Suprapubic skin (tissue), 4 donors: ENCODE measurements around the gene TRIAP1. TPM values are rescaled to one million over a fixed set of nuclear protein-coding genes. Genes with fewer than 3 reads are reported as not detected.

ENCODE experiments used
- DNase-seq, 2 donors: peaks; one replicate each; pipeline ENCODE4 v3.0.0-alpha.2; 2019; ENCODE audit warnings: low spot score in 2 of 2
- H3K27ac ChIP-seq: fragments of 200-600 bp; sonication (generic); one replicate; pipeline ENCODE4 v1.5.1; 2019
- H3K27me3 ChIP-seq: fragments of 200-600 bp; sonication (generic); one replicate; pipeline ENCODE4 v1.5.1; 2019
- H3K36me3 ChIP-seq: fragments of 200-600 bp; sonication (generic); one replicate; pipeline ENCODE4 v1.5.1; 2019
- H3K4me1 ChIP-seq: fragments of 200-600 bp; sonication (generic); one replicate; pipeline ENCODE4 v1.5.1; 2019
- H3K4me3 ChIP-seq: fragments of 200-600 bp; sonication (generic); one replicate; pipeline ENCODE4 v1.5.1; 2019; ENCODE audit warnings: mild to moderate bottlenecking
- H3K9me3 ChIP-seq: fragments of 200-600 bp; sonication (generic); one replicate; pipeline ENCODE4 v1.5.1; 2019
- CTCF ChIP-seq, 2 donors: fragments of 200-600 bp in 1 of 2; fragments of 450-650 bp in 1 of 2; sonication (generic) in 1 of 2; IDR thresholded peaks; one replicate each; pipeline ENCODE4 v1.5.1; 2016 to 2019; ENCODE audit warnings: antibody characterized with exemption in 2 of 2, mild to moderate bottlenecking in 1 of 2, moderate library complexity in 1 of 2
- EP300 ChIP-seq: sonication (generic); formaldehyde crosslinking; IDR thresholded peaks from one replicate; pipeline ENCODE4 v1.6.1; 2017; ENCODE audit warnings: antibody characterized with exemption
- POLR2A ChIP-seq, 2 donors: fragments of 450-650 bp; IDR thresholded peaks; one replicate each; pipeline ENCODE4 v1.6.1; 2017; ENCODE audit warnings: antibody characterized with exemption in 2 of 2, mild to moderate bottlenecking in 2 of 2, moderate library complexity in 2 of 2
- POLR2AphosphoS5 ChIP-seq, 3 donors: sonication (generic); formaldehyde crosslinking; IDR thresholded peaks; one replicate each; pipeline ENCODE4 v1.6.1; 2017; ENCODE audit warnings: antibody characterized with exemption in 3 of 3
- WGBS: methylation state at CpG from one replicate; pipeline ENCODE4 v1.1.5; 2018; 5-methylcytosine and 5-hydroxymethylcytosine counted together
- total RNA-seq, 4 donors: library from RNA; depleted of rRNA; stranded (reverse); fragments of >200 nt; gene quantifications; one replicate each; pipeline ENCODE4 v1.1.0, GENCODE V29; 2016

Gene TRIAP1
- total RNA-seq, 4 donors from 2014 or later: 9.7 to 22.9 (median 17.4) TPM

GRCh38 chr12:120425797-120426196 is 20.4 kb downstream of the TRIAP1 start:
- H3K4me3 ChIP-seq: no peak overlapping the region

GRCh38 chr12:120422892-120423456 is 23.2 kb downstream of the TRIAP1 start:
- no peak overlapping the region for H3K27ac ChIP-seq
- no peak overlapping the region for H3K4me3 ChIP-seq
- no peaks in the 10 kb centered on the region for H3K36me3 ChIP-seq
- WGBS: 67% methylated on average over 7 of the region's 7 CpGs
- no peaks in the 10 kb centered on the region for H3K4me1 ChIP-seq
- DNase-seq: no peak
- no peaks in the 10 kb centered on the region for H3K9me3 ChIP-seq
- TF ChIP-seq POLR2AphosphoS5 (IDR thresholded peaks at IDR 0.05): no peak
- no peak for TF ChIP-seq POLR2A (IDR thresholded peaks at IDR 0.05)
- TF ChIP-seq CTCF (IDR thresholded peaks at IDR 0.05): no peak
- TF ChIP-seq EP300: no peak
- H3K27me3 ChIP-seq: peaks cover 3% of the 10 kb centered on the region

More at GRCh38 chr12:120425797-120426196, 20.4 kb downstream of the TRIAP1 start:
- H3K9me3 ChIP-seq: no peaks in the 10 kb centered on the region
- H3K27ac ChIP-seq: no peak overlapping the region
- DNase-seq: no peak
- no peaks in the 10 kb centered on the region for H3K36me3 ChIP-seq
- peaks cover 2% of the 10 kb centered on the region for H3K4me1 ChIP-seq
- H3K27me3 ChIP-seq: no peaks in the 10 kb centered on the region
- WGBS: 83% methylated on average over 3 of the region's 3 CpGs
- TF ChIP-seq POLR2AphosphoS5 (IDR thresholded peaks at IDR 0.05): no peak
- no peak for TF ChIP-seq CTCF (IDR thresholded peaks at IDR 0.05)
- no peak for TF ChIP-seq EP300

- no peak for DNase-seq
- Histone ChIP-seq H3K27me3 (peaks cover 3% of the 10 kb centered on the region), H3K4me1 (no peaks in the 10 kb centered on the region), H3K9me3 (no peaks in the 10 kb centered on the region), H3K27ac (no peak overlapping the region), H3K4me3 (no peak overlapping the region), H3K36me3 (no peaks in the 10 kb centered on the region)
- TF ChIP-seq POLR2AphosphoS5 (IDR thresholded peaks at IDR 0.05) (no peak), CTCF (IDR thresholded peaks at IDR 0.05) (no peak), POLR2A (IDR thresholded peaks at IDR 0.05) (no peak), EP300 (no peak)
- 80% methylated on average over 4 of the region's 4 CpGs for WGBS
These were observed 24.5 kb downstream of the TRIAP1 start for GRCh38 chr12:120421701-120422100.

GRCh38 chr12:120417917-120418580 is 28.1 kb downstream of the TRIAP1 start:
- H3K4me1 ChIP-seq: no peaks in the 10 kb centered on the region
- no peaks in the 10 kb centered on the region for H3K36me3 ChIP-seq
- H3K4me3 ChIP-seq: no peak overlapping the region
- no peaks in the 10 kb centered on the region for H3K9me3 ChIP-seq
- H3K27me3 ChIP-seq: peaks cover 6% of the 10 kb centered on the region
- 50% methylated on average over 4 of the region's 4 CpGs for WGBS
- H3K27ac ChIP-seq: no peak overlapping the region
- no peak for TF ChIP-seq EP300
- TF ChIP-seq CTCF (IDR thresholded peaks at IDR 0.05): no peak
- DNase-seq: no peak

GRCh38 chr12:120416490-120417216 is 29.5 kb downstream of the TRIAP1 start:
- Histone ChIP-seq H3K9me3 (no peaks in the 10 kb centered on the region), H3K4me1 (no peaks in the 10 kb centered on the region), H3K27me3 (peaks cover 6% of the 10 kb centered on the region), H3K36me3 (no peaks in the 10 kb centered on the region), H3K4me3 (no peak overlapping the region), H3K27ac (no peak overlapping the region)
- TF ChIP-seq POLR2A (IDR thresholded peaks at IDR 0.05) (no peak), CTCF (IDR thresholded peaks at IDR 0.05) (no peak), EP300 (no peak), POLR2AphosphoS5 (IDR thresholded peaks at IDR 0.05) (no peak)
- DNase-seq: no peak
- WGBS: 79% methylated on average over 7 of the region's 7 CpGs
